Amniotic stem cell (primary cell): ENCODE measurements around the gene INVS.
"Not testable (repeated sequence)": the region's sequence is repeated elsewhere in the genome, so short reads cannot be mapped to it uniquely, and the experiment has no call there.

Source experiments
- DNase-seq: peaks from one replicate; lab custom pipeline; 2025; lab: John Stamatoyannopoulos, UW

Gene INVS

GRCh38 chr9:100322954-100323536 lies 224.0 kb downstream of the INVS start:
- peak; percentile 21 for DNase-seq

- DNase-seq: no peak
Measured at GRCh38 chr9:100324594-100325200, 225.7 kb downstream of the INVS start.

GRCh38 chr9:100338736-100339135 lies 239.7 kb downstream of the INVS start:
- not testable (repeated sequence) for DNase-seq

GRCh38 chr9:100340224-100340623 lies 241.2 kb downstream of the INVS start:
- no peak for DNase-seq

GRCh38 chr9:100341889-100342288 lies 242.8 kb downstream of the INVS start:
- DNase-seq: no peak

- DNase-seq: no peak
Measured at GRCh38 chr9:100346836-100347235, 247.8 kb downstream of the INVS start.

- no peak for DNase-seq
Measured at GRCh38 chr9:100350188-100350587, 251.1 kb downstream of the INVS start.
